ENCODE measurements around the gene OR52E6. TPM values are rescaled to one million over a fixed set of nuclear protein-coding genes. Genes with fewer than 3 reads are reported as not detected.

OR52E6 gene
- total RNA-seq, 1 experiment from 2014 or later = not detected

DNA sequence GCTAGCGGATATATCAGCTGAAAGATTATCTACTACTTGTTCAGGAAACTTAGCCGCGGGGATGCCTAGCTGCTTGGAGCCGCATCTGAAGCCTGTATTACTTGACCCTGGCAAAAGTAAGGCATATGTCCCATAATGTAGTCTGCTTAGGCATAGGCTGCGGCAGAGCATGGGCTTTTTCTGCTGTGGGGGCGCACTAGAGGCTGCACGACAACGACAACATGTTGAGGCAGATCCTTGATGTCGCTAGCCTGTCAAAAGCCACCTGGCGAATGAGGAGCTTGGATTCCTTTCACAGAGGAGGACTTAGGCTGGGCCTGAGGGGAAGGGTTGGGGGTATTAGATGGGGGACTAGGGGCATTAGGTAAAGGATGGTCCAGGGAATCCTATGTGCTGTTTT is 34.1 kb downstream of the OR52E6 start:
- no peak overlapping the region for H3K27ac Mint-ChIP-seq
- peaks cover 19% of the 10 kb centered on the region for H3K9me3 Mint-ChIP-seq
- TF ChIP-seq, protein P1, sequence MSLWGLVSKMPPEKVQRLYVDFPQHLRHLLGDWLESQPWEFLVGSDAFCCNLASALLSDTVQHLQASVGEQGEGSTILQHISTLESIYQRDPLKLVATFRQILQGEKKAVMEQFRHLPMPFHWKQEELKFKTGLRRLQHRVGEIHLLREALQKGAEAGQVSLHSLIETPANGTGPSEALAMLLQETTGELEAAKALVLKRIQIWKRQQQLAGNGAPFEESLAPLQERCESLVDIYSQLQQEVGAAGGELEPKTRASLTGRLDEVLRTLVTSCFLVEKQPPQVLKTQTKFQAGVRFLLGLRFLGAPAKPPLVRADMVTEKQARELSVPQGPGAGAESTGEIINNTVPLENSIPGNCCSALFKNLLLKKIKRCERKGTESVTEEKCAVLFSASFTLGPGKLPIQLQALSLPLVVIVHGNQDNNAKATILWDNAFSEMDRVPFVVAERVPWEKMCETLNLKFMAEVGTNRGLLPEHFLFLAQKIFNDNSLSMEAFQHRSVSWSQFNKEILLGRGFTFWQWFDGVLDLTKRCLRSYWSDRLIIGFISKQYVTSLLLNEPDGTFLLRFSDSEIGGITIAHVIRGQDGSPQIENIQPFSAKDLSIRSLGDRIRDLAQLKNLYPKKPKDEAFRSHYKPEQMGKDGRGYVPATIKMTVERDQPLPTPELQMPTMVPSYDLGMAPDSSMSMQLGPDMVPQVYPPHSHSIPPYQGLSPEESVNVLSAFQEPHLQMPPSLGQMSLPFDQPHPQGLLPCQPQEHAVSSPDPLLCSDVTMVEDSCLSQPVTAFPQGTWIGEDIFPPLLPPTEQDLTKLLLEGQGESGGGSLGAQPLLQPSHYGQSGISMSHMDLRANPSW (CRISPR knock-in tag; conservative IDR thresholded peaks at IDR 0.05; ENCODE audit: low read depth) = no peak
- TF ChIP-seq ZNF232 (CRISPR knock-in tag; IDR thresholded peaks at IDR 0.05) = no peak
- TF ChIP-seq SMAD4 (CRISPR knock-in tag; IDR thresholded peaks at IDR 0.05) = no peak
- peak; percentile 61 for TF ChIP-seq FOXK1 (CRISPR knock-in tag; IDR thresholded peaks at IDR 0.05)
- TF ChIP-seq, protein P2, sequence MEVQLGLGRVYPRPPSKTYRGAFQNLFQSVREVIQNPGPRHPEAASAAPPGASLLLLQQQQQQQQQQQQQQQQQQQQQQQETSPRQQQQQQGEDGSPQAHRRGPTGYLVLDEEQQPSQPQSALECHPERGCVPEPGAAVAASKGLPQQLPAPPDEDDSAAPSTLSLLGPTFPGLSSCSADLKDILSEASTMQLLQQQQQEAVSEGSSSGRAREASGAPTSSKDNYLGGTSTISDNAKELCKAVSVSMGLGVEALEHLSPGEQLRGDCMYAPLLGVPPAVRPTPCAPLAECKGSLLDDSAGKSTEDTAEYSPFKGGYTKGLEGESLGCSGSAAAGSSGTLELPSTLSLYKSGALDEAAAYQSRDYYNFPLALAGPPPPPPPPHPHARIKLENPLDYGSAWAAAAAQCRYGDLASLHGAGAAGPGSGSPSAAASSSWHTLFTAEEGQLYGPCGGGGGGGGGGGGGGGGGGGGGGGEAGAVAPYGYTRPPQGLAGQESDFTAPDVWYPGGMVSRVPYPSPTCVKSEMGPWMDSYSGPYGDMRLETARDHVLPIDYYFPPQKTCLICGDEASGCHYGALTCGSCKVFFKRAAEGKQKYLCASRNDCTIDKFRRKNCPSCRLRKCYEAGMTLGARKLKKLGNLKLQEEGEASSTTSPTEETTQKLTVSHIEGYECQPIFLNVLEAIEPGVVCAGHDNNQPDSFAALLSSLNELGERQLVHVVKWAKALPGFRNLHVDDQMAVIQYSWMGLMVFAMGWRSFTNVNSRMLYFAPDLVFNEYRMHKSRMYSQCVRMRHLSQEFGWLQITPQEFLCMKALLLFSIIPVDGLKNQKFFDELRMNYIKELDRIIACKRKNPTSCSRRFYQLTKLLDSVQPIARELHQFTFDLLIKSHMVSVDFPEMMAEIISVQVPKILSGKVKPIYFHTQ (CRISPR knock-in tag; IDR thresholded peaks at IDR 0.05) = no peak
- ChIA-PET CTCF (interaction anchor here (0.6 to 1.6 kb wide), 5 partner anchors 123 to 597 kb away, joined by 3 to 10 read pairs (median 3); partner anchors contain the start of gene TRIM5), POLR2A (interaction anchor here (0.6 kb wide), 1 partner anchor 294 kb away, joined by 3 read pairs; no protein-coding TSS in a partner anchor)
- DNase-seq (ENCODE audit: low spot score) (peak; percentile 43), ATAC-seq (peak; percentile 72)
- H3K4me3 Mint-ChIP-seq = no peak overlapping the region
- no peaks in the 10 kb centered on the region; the same call in 1 of the 2 replicates for H3K27me3 Mint-ChIP-seq (ENCODE audit: low read depth)
- H3K36me3 Mint-ChIP-seq = peaks cover 13% of the 10 kb centered on the region; the same call in 1 of the 2 replicates
- peaks cover 30% of the 10 kb centered on the region for H3K4me1 Mint-ChIP-seq

DNA sequence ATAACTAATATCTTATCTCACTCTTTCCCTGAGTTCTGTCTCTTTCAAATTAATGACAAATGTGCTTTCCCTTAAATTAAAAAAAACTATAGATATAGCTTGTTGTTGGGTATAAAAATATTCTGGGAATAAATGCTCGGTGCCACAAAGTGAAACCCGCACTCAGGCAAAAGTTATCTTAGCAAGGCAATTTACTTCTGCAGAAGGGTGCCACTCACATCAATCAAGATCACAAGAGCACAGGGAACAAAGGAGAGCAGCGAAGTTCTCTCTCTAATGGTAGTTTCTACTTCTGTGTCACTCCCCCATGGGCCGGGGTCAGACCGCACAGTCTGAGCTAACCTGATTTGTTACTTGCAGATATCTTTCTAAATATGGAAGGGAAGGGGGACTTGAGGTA is 37.7 kb downstream of the OR52E6 start:
- ChIA-PET POLR2A (no interaction called here), CTCF (no interaction called here)
- ATAC-seq (no peak), DNase-seq (ENCODE audit: low spot score) (no peak)
- Mint-ChIP-seq H3K36me3 (peaks cover 13% of the 10 kb centered on the region; the same call in 1 of the 2 replicates), H3K9me3 (peaks cover 19% of the 10 kb centered on the region), H3K27ac (no peak overlapping the region), H3K27me3 (ENCODE audit: low read depth) (no peaks in the 10 kb centered on the region; the same call in 1 of the 2 replicates), H3K4me3 (no peak overlapping the region), H3K4me1 (peaks cover 14% of the 10 kb centered on the region)
- TF ChIP-seq KAT7 (CRISPR knock-in tag; IDR thresholded peaks at IDR 0.05; ENCODE audit: borderline replicate concordance) (no peak), EMX1 (CRISPR knock-in tag; IDR thresholded peaks at IDR 0.05) (no peak), ZNF671 (CRISPR knock-in tag; IDR thresholded peaks at IDR 0.05) (no peak), PRRX2 (CRISPR knock-in tag; IDR thresholded peaks at IDR 0.05) (no peak), ZNF317 (CRISPR knock-in tag; IDR thresholded peaks at IDR 0.05; ENCODE audit: borderline replicate concordance, low read depth) (no peak), RELA (CRISPR knock-in tag; IDR thresholded peaks at IDR 0.05; ENCODE audit: borderline replicate concordance) (no peak)
- TF ChIP-seq, protein P3, sequence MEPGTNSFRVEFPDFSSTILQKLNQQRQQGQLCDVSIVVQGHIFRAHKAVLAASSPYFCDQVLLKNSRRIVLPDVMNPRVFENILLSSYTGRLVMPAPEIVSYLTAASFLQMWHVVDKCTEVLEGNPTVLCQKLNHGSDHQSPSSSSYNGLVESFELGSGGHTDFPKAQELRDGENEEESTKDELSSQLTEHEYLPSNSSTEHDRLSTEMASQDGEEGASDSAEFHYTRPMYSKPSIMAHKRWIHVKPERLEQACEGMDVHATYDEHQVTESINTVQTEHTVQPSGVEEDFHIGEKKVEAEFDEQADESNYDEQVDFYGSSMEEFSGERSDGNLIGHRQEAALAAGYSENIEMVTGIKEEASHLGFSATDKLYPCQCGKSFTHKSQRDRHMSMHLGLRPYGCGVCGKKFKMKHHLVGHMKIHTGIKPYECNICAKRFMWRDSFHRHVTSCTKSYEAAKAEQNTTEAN (CRISPR knock-in tag; IDR thresholded peaks at IDR 0.05) = no peak
- TF ChIP-seq, protein P4, sequence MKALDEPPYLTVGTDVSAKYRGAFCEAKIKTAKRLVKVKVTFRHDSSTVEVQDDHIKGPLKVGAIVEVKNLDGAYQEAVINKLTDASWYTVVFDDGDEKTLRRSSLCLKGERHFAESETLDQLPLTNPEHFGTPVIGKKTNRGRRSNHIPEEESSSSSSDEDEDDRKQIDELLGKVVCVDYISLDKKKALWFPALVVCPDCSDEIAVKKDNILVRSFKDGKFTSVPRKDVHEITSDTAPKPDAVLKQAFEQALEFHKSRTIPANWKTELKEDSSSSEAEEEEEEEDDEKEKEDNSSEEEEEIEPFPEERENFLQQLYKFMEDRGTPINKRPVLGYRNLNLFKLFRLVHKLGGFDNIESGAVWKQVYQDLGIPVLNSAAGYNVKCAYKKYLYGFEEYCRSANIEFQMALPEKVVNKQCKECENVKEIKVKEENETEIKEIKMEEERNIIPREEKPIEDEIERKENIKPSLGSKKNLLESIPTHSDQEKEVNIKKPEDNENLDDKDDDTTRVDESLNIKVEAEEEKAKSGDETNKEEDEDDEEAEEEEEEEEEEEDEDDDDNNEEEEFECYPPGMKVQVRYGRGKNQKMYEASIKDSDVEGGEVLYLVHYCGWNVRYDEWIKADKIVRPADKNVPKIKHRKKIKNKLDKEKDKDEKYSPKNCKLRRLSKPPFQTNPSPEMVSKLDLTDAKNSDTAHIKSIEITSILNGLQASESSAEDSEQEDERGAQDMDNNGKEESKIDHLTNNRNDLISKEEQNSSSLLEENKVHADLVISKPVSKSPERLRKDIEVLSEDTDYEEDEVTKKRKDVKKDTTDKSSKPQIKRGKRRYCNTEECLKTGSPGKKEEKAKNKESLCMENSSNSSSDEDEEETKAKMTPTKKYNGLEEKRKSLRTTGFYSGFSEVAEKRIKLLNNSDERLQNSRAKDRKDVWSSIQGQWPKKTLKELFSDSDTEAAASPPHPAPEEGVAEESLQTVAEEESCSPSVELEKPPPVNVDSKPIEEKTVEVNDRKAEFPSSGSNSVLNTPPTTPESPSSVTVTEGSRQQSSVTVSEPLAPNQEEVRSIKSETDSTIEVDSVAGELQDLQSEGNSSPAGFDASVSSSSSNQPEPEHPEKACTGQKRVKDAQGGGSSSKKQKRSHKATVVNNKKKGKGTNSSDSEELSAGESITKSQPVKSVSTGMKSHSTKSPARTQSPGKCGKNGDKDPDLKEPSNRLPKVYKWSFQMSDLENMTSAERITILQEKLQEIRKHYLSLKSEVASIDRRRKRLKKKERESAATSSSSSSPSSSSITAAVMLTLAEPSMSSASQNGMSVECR (CRISPR knock-in tag; IDR thresholded peaks at IDR 0.05; ENCODE audit: borderline replicate concordance) = no peak

Data from WTC11 (cell line).